HTR-8/SVneo (cell line): ENCODE results near the gene AOPEP.

ENCODE experiments used
- DNase-seq: peaks from one replicate; pipeline ENCODE4 v3.0.0; 2011; ENCODE audit warnings: low spot score, mixed read lengths; ENCODE audit not compliant: insufficient read length
- FAIRE-seq: peaks from 2 replicates; lab custom pipeline; 2011; peaks lifted over from hg19 to GRCh38; lab: Jason Lieb, UNC

AOPEP gene

GRCh38 chr9:95131023-95131943 is 404.8 kb downstream of the AOPEP start:
- DNase-seq (peak; percentile 60), FAIRE-seq (no peak)

GRCh38 chr9:95132366-95133324 is 406.1 kb downstream of the AOPEP start:
- FAIRE-seq (no peak), DNase-seq (no peak)

- no peak for FAIRE-seq
- no peak for DNase-seq
Measured at GRCh38 chr9:95133325-95133705, 406.8 kb downstream of the AOPEP start.

- FAIRE-seq: no peak
- no peak for DNase-seq
Measured at GRCh38 chr9:95134457-95134881, 408.0 kb downstream of the AOPEP start.

- no peak for DNase-seq
- no peak for FAIRE-seq
Measured at GRCh38 chr9:95135756-95136155, 409.3 kb downstream of the AOPEP start.
